HG02884 (cell line): ENCODE results near the gene BUD13.

ENCODE experiments used
- ATAC-seq: cut with Tn5 transposase; IDR thresholded peaks from one replicate; pipeline ENCODE4 v1.9.1; 2021; ENCODE audit warnings: mild to moderate bottlenecking, moderate library complexity; ENCODE audit not compliant: unreplicated experiment

The BUD13 gene

GRCh38 chr11:116720895-116721294 lies 51.9 kb downstream of the BUD13 start:
- no peak for ATAC-seq

GRCh38 chr11:116718955-116719501 lies 53.8 kb downstream of the BUD13 start:
- no peak for ATAC-seq

GRCh38 chr11:116716621-116717020 lies 56.2 kb downstream of the BUD13 start:
- no peak for ATAC-seq

GRCh38 chr11:116715383-116715782 lies 57.4 kb downstream of the BUD13 start:
- ATAC-seq: no peak

GRCh38 chr11:116714902-116715301 lies 57.9 kb downstream of the BUD13 start:
- ATAC-seq: no peak

GRCh38 chr11:116712428-116712827 lies 60.4 kb downstream of the BUD13 start:
- no peak for ATAC-seq

GRCh38 chr11:116710762-116711161 lies 62.0 kb downstream of the BUD13 start:
- ATAC-seq: no peak

GRCh38 chr11:116710001-116710674 lies 62.6 kb downstream of the BUD13 start:
- no peak for ATAC-seq

- no peak for ATAC-seq
Measured at GRCh38 chr11:116707746-116708145, 65.0 kb downstream of the BUD13 start.

GRCh38 chr11:116707161-116707629 lies 65.6 kb downstream of the BUD13 start:
- ATAC-seq: no peak

GRCh38 chr11:116703421-116703820 lies 69.4 kb downstream of the BUD13 start:
- ATAC-seq: no peak

- no peak for ATAC-seq
Measured at GRCh38 chr11:116702772-116703385, 69.9 kb downstream of the BUD13 start.

- no peak for ATAC-seq
Measured at GRCh38 chr11:116701876-116702275, 70.9 kb downstream of the BUD13 start.

- ATAC-seq: no peak
Measured at GRCh38 chr11:116701297-116701801, 71.4 kb downstream of the BUD13 start.

- ATAC-seq: no peak
Measured at GRCh38 chr11:116700586-116701220, 72.1 kb downstream of the BUD13 start.
